ENCODE results near the gene TIMM10.

The TIMM10 gene

DNA sequence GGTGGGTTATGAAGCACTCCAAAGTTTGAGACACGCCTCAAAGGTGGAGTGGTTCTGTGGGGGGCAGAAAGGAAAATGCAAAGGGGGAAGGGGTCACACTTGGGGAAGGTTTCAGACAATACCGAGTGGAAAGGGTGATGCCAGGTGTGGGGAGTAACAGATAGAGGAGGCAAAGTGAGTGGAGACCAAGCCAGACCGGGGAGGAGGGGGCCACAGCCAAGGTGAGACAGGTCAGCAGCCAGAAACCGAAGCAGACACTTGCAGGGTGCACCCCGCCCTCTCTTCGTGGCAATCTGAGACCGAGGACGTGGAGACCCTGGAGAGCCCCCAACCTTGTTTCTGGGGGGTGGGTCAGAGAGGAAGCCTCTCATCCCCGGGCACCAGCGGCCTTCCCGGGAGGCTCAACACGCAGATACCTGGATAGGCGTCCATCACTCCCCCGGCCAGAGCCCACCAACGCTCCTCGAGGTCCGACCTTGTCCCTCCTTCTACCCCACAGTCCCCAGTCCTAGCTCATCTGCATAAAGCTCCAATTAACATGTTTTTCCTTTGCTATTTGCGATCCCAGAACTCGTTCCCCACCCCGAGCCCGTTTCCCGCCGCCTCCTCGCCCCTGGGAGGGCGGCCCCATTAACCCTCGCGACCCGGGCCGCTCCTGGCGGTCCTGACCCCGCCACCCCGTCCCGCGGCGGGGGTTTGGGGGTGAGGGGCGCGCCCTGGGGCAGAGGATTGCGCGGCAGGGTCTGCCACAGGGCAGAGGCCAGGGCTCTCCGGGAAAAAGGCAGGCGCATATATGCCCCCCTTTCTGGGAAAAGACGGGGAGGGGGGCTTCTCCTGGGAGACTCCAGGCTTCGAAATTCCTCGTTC, 48.4 kb downstream of the TIMM10 start:
- no peak for DNase-seq

DNA sequence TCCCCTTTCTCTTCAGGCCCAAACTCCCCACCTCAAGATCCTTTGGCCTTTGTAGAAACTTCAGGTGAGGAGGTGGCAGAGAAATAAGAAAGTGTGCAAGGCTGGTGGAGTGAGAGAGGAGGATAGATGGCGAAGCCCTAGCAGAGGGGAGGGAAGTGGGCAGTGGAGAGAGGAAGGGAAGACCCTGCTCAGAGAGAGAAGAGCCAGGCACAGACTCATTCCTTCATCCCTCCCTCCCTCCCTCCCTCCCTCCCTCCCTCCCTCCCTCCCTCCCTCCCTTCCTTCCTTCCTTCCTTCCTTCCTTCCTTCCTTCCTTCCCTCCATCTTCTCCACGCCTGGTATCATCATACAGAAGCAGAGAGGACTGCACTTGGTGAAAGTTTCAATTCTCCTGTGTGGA, 49.2 kb downstream of the TIMM10 start:
- DNase-seq: no peak

DNA sequence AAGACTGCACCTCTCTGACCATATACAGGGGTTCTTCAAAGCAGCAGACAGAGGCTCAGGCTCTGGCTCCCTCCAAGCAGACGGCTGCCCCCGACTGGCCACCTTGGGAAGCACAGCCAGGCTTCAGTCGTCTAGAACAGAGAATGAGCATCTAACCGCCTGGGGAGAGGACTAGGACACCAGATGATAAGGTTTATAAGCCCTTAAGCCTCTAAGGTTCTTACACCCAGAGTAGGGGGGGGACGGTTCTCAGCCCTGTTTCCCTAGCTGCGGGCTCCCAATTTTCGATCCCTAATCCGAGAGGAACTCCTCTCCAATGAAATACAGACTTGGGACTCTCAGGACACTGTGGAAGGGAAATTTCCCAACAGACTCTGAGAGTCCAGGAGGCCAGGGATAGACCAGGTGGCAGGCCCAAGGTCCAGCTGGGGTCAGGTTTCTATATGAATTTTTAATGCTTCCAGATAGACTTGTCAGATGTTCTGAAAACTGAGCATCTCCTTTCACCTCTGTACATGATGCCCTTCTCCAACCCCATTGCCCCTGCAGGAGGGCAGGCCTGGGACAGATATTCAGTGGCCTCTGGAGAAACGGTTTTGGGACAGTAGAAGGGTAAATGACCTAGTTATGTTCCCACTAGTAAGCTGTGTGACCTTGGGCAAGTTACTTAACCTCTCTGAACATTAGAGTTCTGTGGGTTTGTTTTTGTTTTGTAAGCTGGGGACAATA, 50.0 kb downstream of the TIMM10 start:
- no peak for DNase-seq

DNA sequence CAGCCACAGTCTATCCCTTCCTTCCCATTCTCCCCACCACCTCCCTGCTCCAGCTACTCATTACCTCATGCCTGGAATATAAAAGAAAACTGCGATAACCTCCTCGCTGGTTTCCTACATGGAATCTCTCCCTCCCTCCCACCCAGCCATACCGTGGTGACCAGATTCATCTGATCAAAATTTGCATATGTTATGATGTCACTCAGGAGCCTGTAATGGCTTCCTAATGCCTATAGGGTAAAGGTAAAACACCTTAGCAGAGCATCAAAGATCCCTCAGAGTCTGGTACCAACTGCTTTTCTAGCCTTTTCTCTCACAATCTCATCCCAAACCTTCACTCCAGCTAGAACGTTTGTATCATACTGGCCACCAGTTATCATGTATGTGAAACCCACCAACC, 50.6 kb downstream of the TIMM10 start:
- DNase-seq: no peak

DNA sequence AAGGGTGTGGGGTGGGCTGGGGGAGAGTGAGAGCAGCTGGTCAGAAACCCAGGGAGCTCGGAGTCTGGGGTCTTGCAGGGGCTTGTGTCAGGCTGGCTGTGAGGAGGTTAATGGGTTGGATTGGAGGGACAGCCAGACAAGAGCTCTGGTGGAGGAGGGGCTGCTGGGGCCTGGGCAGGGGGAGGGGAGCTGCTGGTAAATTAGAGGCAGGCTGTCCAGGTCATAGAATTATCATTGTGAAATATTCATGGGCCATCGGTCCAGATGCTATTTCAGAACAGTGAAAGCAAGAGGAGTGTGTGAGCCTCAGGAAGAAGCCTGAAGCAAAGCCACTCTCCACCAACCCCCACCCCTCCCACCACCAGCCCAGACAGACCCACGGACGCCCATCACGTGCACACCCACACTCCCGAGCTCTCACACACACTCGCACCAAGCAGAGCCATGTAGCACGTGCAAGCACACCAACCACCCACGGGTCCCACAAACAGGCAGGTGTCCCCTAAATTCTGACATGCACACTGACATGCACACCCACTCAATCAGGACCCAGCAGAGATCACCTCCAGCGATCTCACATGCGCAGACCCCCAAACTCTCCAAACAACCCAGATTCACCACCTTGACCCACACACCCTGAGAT, 51.4 kb downstream of the TIMM10 start:
- no peak for DNase-seq
